Prostate gland (tissue), 2 donors: Measurements from ENCODE around the gene PGAP6.

ENCODE experiments used
- POLR2A ChIP-seq: fragments of 450-650 bp; IDR thresholded peaks from one replicate; pipeline ENCODE4 v1.6.1; 2016; ENCODE audit warnings: antibody characterized with exemption, mild to moderate bottlenecking
- POLR2AphosphoS5 ChIP-seq: sonication (generic); formaldehyde crosslinking; IDR thresholded peaks from one replicate; pipeline ENCODE4 v1.6.1; 2017; ENCODE audit warnings: antibody characterized with exemption
- TF ChIP-seq, protein P1 (sequence below), 4 experiments: fragments of 200-600 bp in 2 of 4; fragments of 450-650 bp in 2 of 4; sonication (generic) in 2 of 4; IDR thresholded peaks; 1 replicate in 3 of 4; 2 replicates in 1 of 4; pipeline ENCODE4 v1.5.1; 2016 to 2019; ENCODE audit warnings: antibody characterized with exemption in 4 of 4, mild to moderate bottlenecking in 2 of 4, moderate library complexity in 2 of 4

GRCh38 chr16:375927-376816, 5.6 kb downstream of the PGAP6 start:
- TF ChIP-seq POLR2A (no peak), POLR2AphosphoS5 (no peak)
- TF ChIP-seq, protein P1, sequence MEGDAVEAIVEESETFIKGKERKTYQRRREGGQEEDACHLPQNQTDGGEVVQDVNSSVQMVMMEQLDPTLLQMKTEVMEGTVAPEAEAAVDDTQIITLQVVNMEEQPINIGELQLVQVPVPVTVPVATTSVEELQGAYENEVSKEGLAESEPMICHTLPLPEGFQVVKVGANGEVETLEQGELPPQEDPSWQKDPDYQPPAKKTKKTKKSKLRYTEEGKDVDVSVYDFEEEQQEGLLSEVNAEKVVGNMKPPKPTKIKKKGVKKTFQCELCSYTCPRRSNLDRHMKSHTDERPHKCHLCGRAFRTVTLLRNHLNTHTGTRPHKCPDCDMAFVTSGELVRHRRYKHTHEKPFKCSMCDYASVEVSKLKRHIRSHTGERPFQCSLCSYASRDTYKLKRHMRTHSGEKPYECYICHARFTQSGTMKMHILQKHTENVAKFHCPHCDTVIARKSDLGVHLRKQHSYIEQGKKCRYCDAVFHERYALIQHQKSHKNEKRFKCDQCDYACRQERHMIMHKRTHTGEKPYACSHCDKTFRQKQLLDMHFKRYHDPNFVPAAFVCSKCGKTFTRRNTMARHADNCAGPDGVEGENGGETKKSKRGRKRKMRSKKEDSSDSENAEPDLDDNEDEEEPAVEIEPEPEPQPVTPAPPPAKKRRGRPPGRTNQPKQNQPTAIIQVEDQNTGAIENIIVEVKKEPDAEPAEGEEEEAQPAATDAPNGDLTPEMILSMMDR (IDR thresholded peaks at IDR 0.05), result no peak
